K562 (cell line): ENCODE measurements around the gene IRF2. TPM values are rescaled to one million over a fixed set of nuclear protein-coding genes. Genes with fewer than 3 reads are reported as not detected.

Experiments
- ATAC-seq: fragments of 200-7000 bp; cut with Tn5 transposase; 3 replicates; pipeline ENCODE4 v1.9.1; 2020; ENCODE audit warnings: moderate library complexity
- BruUV-seq: library from RNA; stranded (reverse); fragments of 400-500 nt; replicated peaks from 2 replicates; lab custom pipeline; 2021; lab: Mats Ljungman, UMichigan
- CTCF ChIA-PET: fragments of 300-600 bp; formaldehyde crosslinking; extraction: SDS; loops from one replicate; lab custom pipeline; 2021; ENCODE audit warnings: low intra/inter-chr PET ratio; lab: Yijun Ruan, JAX
- POLR2A ChIA-PET: fragments of 300-600, 350-650 bp; sonication (Branson Sonifier 250); formaldehyde crosslinking; extraction: SDS; loops from one replicate; lab custom pipeline; 2021; ENCODE audit warnings: antibody characterized with exemption, inconsistent platforms; lab: Yijun Ruan, JAX
- DNase-seq, 4 experiments: peaks; one replicate each; pipeline versions ENCODE4 v3.0.0 to v3.0.0-alpha.2; 2011 to 2018; ENCODE audit warnings: low spot score in 3 of 4, mixed read lengths in 3 of 4; ENCODE audit errors: extremely low read depth in 1 of 4
- FAIRE-seq: peaks from 2 replicates; lab custom pipeline; 2011; peaks lifted over from hg19 to GRCh38; lab: Jason Lieb, UNC
- H2AFZ ChIP-seq: 2 replicates; pipeline ENCODE4 v1.6.0; 2011; ENCODE audit warnings: low read depth, low read length, control low read depth, inconsistent platforms
- H3K27ac ChIP-seq: fragments of 200-600 bp; 3 replicates; pipeline ENCODE4 v1.8.0; 2011; ENCODE audit warnings: low read depth, mild to moderate bottlenecking, control low read depth, inconsistent platforms, low read length, moderate library complexity, mixed read lengths; ENCODE audit errors: extremely low read depth
- H3K27me3 ChIP-seq, 2 experiments: fragments of 300-600 bp in 1 of 2; 2 replicates in 1 of 2; 3 replicates in 1 of 2; pipeline versions ENCODE4 v1.6.0 to v1.8.0; 2011; ENCODE audit warnings: inconsistent platforms in 2 of 2, low read length in 2 of 2, mild to moderate bottlenecking in 1 of 2, mixed read lengths in 1 of 2, moderate library complexity in 1 of 2; ENCODE audit not compliant: control insufficient read depth in 2 of 2, insufficient read depth in 2 of 2
- H3K36me3 ChIP-seq: fragments of 300-600 bp; 3 replicates; pipeline ENCODE4 v1.8.0; 2011; ENCODE audit warnings: mild to moderate bottlenecking, low read length, inconsistent platforms; ENCODE audit not compliant: control insufficient read depth, insufficient read depth
- H3K4me1 ChIP-seq, 2 experiments: fragments of 200-600 bp in 1 of 2; replicated peaks in 1 of 2; 2 replicates in 1 of 2; 3 replicates in 1 of 2; pipeline versions ENCODE4 v1.5.1 to v1.8.0; 2011; ENCODE audit warnings: inconsistent platforms in 2 of 2, low read length in 2 of 2, mild to moderate bottlenecking in 1 of 2, mixed read lengths in 1 of 2, moderate library complexity in 1 of 2; ENCODE audit not compliant: control insufficient read depth in 2 of 2, insufficient read depth in 2 of 2
- H3K4me2 ChIP-seq: 2 replicates; pipeline ENCODE4 v1.6.1; 2011; ENCODE audit warnings: low read length, control low read depth, inconsistent platforms, mixed read lengths; ENCODE audit not compliant: insufficient read depth
- H3K4me3 ChIP-seq: fragments of 200-600 bp; sonication (generic), shearing (Covaris generic); 2 replicates; pipeline ENCODE4 v1.5.1; 2016; ENCODE audit warnings: control low read depth, inconsistent platforms
- H3K79me2 ChIP-seq: fragments of 200-600 bp; 3 replicates; pipeline ENCODE4 v1.8.0; 2011; ENCODE audit warnings: low read length, inconsistent platforms; ENCODE audit not compliant: control insufficient read depth, insufficient read depth
- H3K9ac ChIP-seq, 2 experiments: 2 replicates each; pipeline versions ENCODE4 v1.6.0 to v1.6.1; 2011; ENCODE audit warnings: low read depth in 2 of 2, low read length in 2 of 2, control low read depth in 1 of 2, inconsistent platforms in 1 of 2, mild to moderate bottlenecking in 1 of 2, mixed read lengths in 1 of 2; ENCODE audit not compliant: insufficient read depth in 1 of 2
- H3K9me1 ChIP-seq: one replicate; pipeline ENCODE4 v1.6.0; 2011; ENCODE audit warnings: inconsistent platforms, mild to moderate bottlenecking, low read length, moderate library complexity; ENCODE audit not compliant: control insufficient read depth, insufficient read depth
- H3K9me3 ChIP-seq: replicated peaks from 2 replicates; pipeline ENCODE4 v1.5.1; 2011; ENCODE audit warnings: low read depth, low read length, inconsistent platforms; ENCODE audit not compliant: control insufficient read depth, insufficient read depth
- H4K20me1 ChIP-seq: replicated peaks from 2 replicates; pipeline ENCODE4 v1.6.1; 2011; ENCODE audit warnings: low read length, inconsistent platforms, mixed read lengths; ENCODE audit not compliant: control insufficient read depth, insufficient read depth
- ADNP ChIP-seq: fragments of 200-800 bp; sonication (Bioruptor generic); IDR thresholded peaks from 2 replicates; pipeline ENCODE4 v1.6.1; 2016; ENCODE audit warnings: missing genetic modification characterization, missing compliant biosample characterization
- BDP1 ChIP-seq: IDR thresholded peaks from 3 replicates; pipeline ENCODE4 v1.6.1; 2011; ENCODE audit not compliant: insufficient read length, insufficient read depth
- BRF1 ChIP-seq: IDR thresholded peaks from 3 replicates; pipeline ENCODE4 v1.6.1; 2011; ENCODE audit warnings: borderline replicate concordance, mild to moderate bottlenecking; ENCODE audit not compliant: insufficient read length; ENCODE audit errors: extremely low read depth
- CAMTA2 ChIP-seq: fragments of 250-450 bp; sonication (Bioruptor Pico); conservative IDR thresholded peaks from 2 replicates; pipeline ENCODE4 v1.5.1; 2022
- CC2D1A ChIP-seq: fragments of 450-650 bp; IDR thresholded peaks from 2 replicates; pipeline ENCODE4 v1.6.1; 2017; ENCODE audit warnings: mild to moderate bottlenecking
- CREB3L1 ChIP-seq: fragments of 450-650 bp; IDR thresholded peaks from 2 replicates; pipeline ENCODE4 v1.6.1; 2014; ENCODE audit warnings: low read depth, mild to moderate bottlenecking, moderate library complexity, borderline replicate concordance
- DLX4 ChIP-seq: fragments of 250-450 bp; sonication (Bioruptor Pico); IDR thresholded peaks from 2 replicates; pipeline ENCODE4 v1.6.1; 2021; ENCODE audit warnings: mild to moderate bottlenecking
- E2F6 ChIP-seq, 2 experiments: IDR thresholded peaks; 2 replicates each; pipeline ENCODE4 v1.6.1; 2011; ENCODE audit warnings: borderline replicate concordance in 1 of 2, control low read depth in 1 of 2, low read depth in 1 of 2, low read length in 1 of 2, mild to moderate bottlenecking in 1 of 2, mixed read lengths in 1 of 2, moderate library complexity in 1 of 2; ENCODE audit not compliant: insufficient read depth in 1 of 2, insufficient read length in 1 of 2, poor library complexity in 1 of 2, severe bottlenecking in 1 of 2; ENCODE audit errors: extremely low read depth in 1 of 2
- KDM1A ChIP-seq, 2 experiments: fragments of 450-650 bp; IDR thresholded peaks; 2 replicates each; pipeline ENCODE4 v1.6.1; 2016; ENCODE audit warnings: mild to moderate bottlenecking in 2 of 2
- MIER1 ChIP-seq: fragments of 450-650 bp; IDR thresholded peaks from 2 replicates; pipeline ENCODE4 v1.6.1; 2016; ENCODE audit warnings: antibody characterized with exemption, mild to moderate bottlenecking, low read depth
- PHF20 ChIP-seq: fragments of 450-650 bp; IDR thresholded peaks from 2 replicates; pipeline ENCODE4 v1.6.1; 2018; ENCODE audit not compliant: partially characterized antibody
- ZNF274 ChIP-seq: IDR thresholded peaks from 2 replicates; pipeline ENCODE4 v1.6.1; 2011; ENCODE audit warnings: low read depth, mild to moderate bottlenecking, low read length, moderate library complexity, borderline replicate concordance
- ZNF311 ChIP-seq: fragments of 250-450 bp; sonication (Bioruptor Pico); IDR thresholded peaks from 2 replicates; pipeline ENCODE4 v1.4.0; 2020; ENCODE audit warnings: mild to moderate bottlenecking, moderate library complexity
- ZNF449 ChIP-seq: fragments of 250-450 bp; sonication (Bioruptor Pico); IDR thresholded peaks from 2 replicates; pipeline ENCODE4 v1.8.0; 2022; ENCODE audit warnings: moderate library complexity, mild to moderate bottlenecking, inconsistent platforms
- WGBS: fragments of 100-300 bp; shearing (Covaris generic); methylation state at CpG from one replicate; pipeline ENCODE4 v1.1.6; 2016; ENCODE audit warnings: low coverage, mixed read lengths; ENCODE audit not compliant: insufficient coverage; ENCODE audit errors: missing lambda C conversion rate; 5-methylcytosine and 5-hydroxymethylcytosine counted together
- in situ Hi-C: fragments of 300-500 bp; cut with MboI; formaldehyde crosslinking; loops from 4 replicates; pipeline ENCODE4 v1.15.0; 2018; ENCODE audit warnings: inconsistent platforms, mixed read lengths
- intact Hi-C: fragments of 100-400 bp; cut with micrococcal nuclease; formaldehyde crosslinking; loops from 2 replicates; pipeline ENCODE4 v1.14.2; 2022
- polyA plus RNA-seq, 8 experiments: library from polyadenylated mRNA; depleted of rRNA in 4 of 8; stranded (reverse) in 5 of 8; unstranded in 3 of 8; fragments of >200 nt; fragmentation: Nextera tagmentation in 2 of 8; fragmentation: Illumina TruSeq in 1 of 8; extraction: Ambion mirVana in 2 of 8; extraction: Trizol in 1 of 8; gene quantifications; 2 replicates each; pipeline versions ENCODE4 v1.2.1 to v1.2.3, GENCODE V29; 2011 to 2014; ENCODE audit warnings: inconsistent platforms in 1 of 8, missing spikeins in 1 of 8
- total RNA-seq, 7 experiments: library from RNA; depleted of rRNA in 6 of 7; stranded (reverse); fragments of >200 nt in 6 of 7; fragmentation: Illumina TruSeq in 2 of 7; extraction: Trizol in 2 of 7; gene quantifications; 2 replicates each; pipeline versions ENCODE4 v1.2.1 to v1.2.3, GENCODE V29; 2011 to 2021; ENCODE audit warnings: low replicate concordance in 1 of 7

The IRF2 gene
- total and polyA plus RNA-seq, 9 of the 15 experiments (the other 6 are each of a cell fraction or from before 2014, with no cell fraction given), result 7.1 to 17.1 (median 11.3) TPM

- ChIA-PET CTCF (no interaction called here), POLR2A (interaction anchor here (0.6 to 1.0 kb wide), 3 partner anchors 9 to 17 kb away, joined by 3 read pairs; no protein-coding TSS in a partner anchor)
- H3K36me3 ChIP-seq, result peaks cover 11% of the 10 kb centered on the region; the same call in 2 of the 3 replicates
- no peak overlapping the region for H3K27ac ChIP-seq
- H3K79me2 ChIP-seq, result no peaks in the 10 kb centered on the region
- H3K9me1 ChIP-seq, result no peaks in the 10 kb centered on the region
- FAIRE-seq (no peak), DNase-seq (no peak), ATAC-seq (no peak)
- intact Hi-C loops (no loop called here), in situ Hi-C loops (no loop called here)
- 79% methylated on average over 3 of the region's 3 CpGs for WGBS
- no peaks in the 10 kb centered on the region for H3K27me3 ChIP-seq
- no peak overlapping the region for H3K9ac ChIP-seq
- BruUV-seq, result no TSS peak
- H3K4me1 ChIP-seq, result peaks cover 13 to 16% of the 10 kb centered on the region in 2 experiments; a peak in 3 of 5 replicates
- H3K4me3 ChIP-seq, result no peak overlapping the region
- H2AFZ ChIP-seq, result no peak overlapping the region
- no peaks in the 10 kb centered on the region for H3K9me3 ChIP-seq
- no peaks in the 10 kb centered on the region for H4K20me1 ChIP-seq
- TF ChIP-seq CREB3L1 (no peak), ADNP (tag) (no peak), ZNF274 (no peak), E2F6 (IDR thresholded peaks at IDR 0.05; ENCODE audit: borderline replicate concordance in 1 of 2, extremely low read depth in 1 of 2, insufficient read depth in 1 of 2, insufficient read length in 1 of 2, low read depth in 1 of 2, low read length in 1 of 2, poor library complexity in 1 of 2, severe bottlenecking in 1 of 2) (no peak), MIER1 (no peak), CC2D1A (no peak), KDM1A (IDR thresholded peaks at IDR 0.05) (no peak), BRF1 (no peak), ZNF311 (no peak), BDP1 (no peak), DLX4 (CRISPR knock-in tag) (no peak), CAMTA2 (CRISPR knock-in tag) (no peak), PHF20 (no peak), ZNF449 (CRISPR knock-in tag) (no peak)
- no peak overlapping the region for H3K4me2 ChIP-seq
Observed at GRCh38 chr4:184408684-184409081, 65.7 kb downstream of the IRF2 start.
